Thoracic aorta (tissue), 2 donors: Measurements from ENCODE around the gene AHI1. TPM values are rescaled to one million over a fixed set of nuclear protein-coding genes. Genes with fewer than 3 reads are reported as not detected.

Experiments used
- ATAC-seq: fragments of 150-250 bp; one replicate; pipeline ENCODE4 v1.8.0; 2017; ENCODE audit warnings: low read depth; ENCODE audit not compliant: insufficient number of reproducible peaks, low FRiP score
- DNase-seq: peaks from one replicate; pipeline ENCODE4 v3.0.0-alpha.2; 2020; ENCODE audit warnings: low spot score
- H3K27ac ChIP-seq, 2 donors: fragments of 200-600 bp; sonication (generic); 1 replicate in 1 of 2; 2 replicates in 1 of 2; pipeline ENCODE4 v1.5.1; 2016; ENCODE audit warnings: mild to moderate bottlenecking in 2 of 2, moderate library complexity in 2 of 2
- H3K27me3 ChIP-seq: fragments of 200-600 bp; sonication (generic); replicated peaks from 2 replicates; pipeline ENCODE4 v1.6.0; 2016; ENCODE audit warnings: mild to moderate bottlenecking; ENCODE audit not compliant: insufficient read depth
- H3K36me3 ChIP-seq: fragments of 200-600 bp; sonication (generic); one replicate; pipeline ENCODE4 v1.5.1; 2016
- H3K4me1 ChIP-seq, 2 donors: fragments of 200-600 bp; sonication (generic); 1 replicate in 1 of 2; 2 replicates in 1 of 2; pipeline versions ENCODE4 v1.5.1 to v1.6.0; 2016; ENCODE audit warnings: low read depth in 2 of 2, mild to moderate bottlenecking in 1 of 2; ENCODE audit not compliant: control insufficient read depth in 1 of 2
- H3K4me3 ChIP-seq: fragments of 200-600 bp; sonication (generic); 2 replicates; pipeline ENCODE4 v1.5.1; 2016; ENCODE audit warnings: mild to moderate bottlenecking
- H3K9me3 ChIP-seq: fragments of 200-600 bp; sonication (generic); 2 replicates; pipeline ENCODE4 v1.5.1; 2016
- CTCF ChIP-seq: fragments of 200-600 bp; sonication (generic); IDR thresholded peaks from one replicate; pipeline ENCODE4 v1.5.1; 2019; ENCODE audit warnings: antibody characterized with exemption
- total RNA-seq, 2 donors: library from RNA; depleted of rRNA; stranded (reverse); fragments of >200 nt; gene quantifications; one replicate each; pipeline versions ENCODE4 v1.1.0 to v1.2.3, GENCODE V29; 2016

Gene AHI1
- total RNA-seq, 2 donors from 2014 or later: 21.7 to 65.5 TPM

GRCh38 chr6:135281964-135282363, 215.6 kb downstream of the AHI1 start:
- Histone ChIP-seq H3K27ac (no peak overlapping the region), H3K36me3 (no peaks in the 10 kb centered on the region)
- no peak for DNase-seq

GRCh38 chr6:135281227-135281626, 216.3 kb downstream of the AHI1 start:
- no peaks in the 10 kb centered on the region for H3K27me3 ChIP-seq
- H3K4me1 ChIP-seq: no peaks in the 10 kb centered on the region
- no peaks in the 10 kb centered on the region for H3K9me3 ChIP-seq
- H3K27ac ChIP-seq: no peak overlapping the region
- H3K36me3 ChIP-seq: no peaks in the 10 kb centered on the region
- ATAC-seq: no peak
- no peak for TF ChIP-seq CTCF
- no peak for DNase-seq
- H3K4me3 ChIP-seq: no peak overlapping the region

More at GRCh38 chr6:135281964-135282363, 215.6 kb downstream of the AHI1 start:
- no peak for TF ChIP-seq CTCF
- Histone ChIP-seq H3K27me3 (no peaks in the 10 kb centered on the region), H3K4me3 (no peak overlapping the region), H3K9me3 (no peaks in the 10 kb centered on the region), H3K4me1 (no peaks in the 10 kb centered on the region)
- ATAC-seq: no peak

- Histone ChIP-seq H3K9me3 (no peaks in the 10 kb centered on the region), H3K4me1 (no peaks in the 10 kb centered on the region), H3K36me3 (no peaks in the 10 kb centered on the region), H3K4me3 (no peak overlapping the region), H3K27ac (no peak overlapping the region), H3K27me3 (no peaks in the 10 kb centered on the region)
- ATAC-seq: no peak
- no peak for TF ChIP-seq CTCF
- DNase-seq: no peak
Measured at GRCh38 chr6:135280375-135281136, 217.0 kb downstream of the AHI1 start.

- Histone ChIP-seq H3K9me3 (no peaks in the 10 kb centered on the region), H3K27ac (no peak overlapping the region), H3K27me3 (no peaks in the 10 kb centered on the region), H3K4me3 (no peak overlapping the region), H3K4me1 (no peaks in the 10 kb centered on the region), H3K36me3 (no peaks in the 10 kb centered on the region)
- no peak for TF ChIP-seq CTCF
- DNase-seq (no peak), ATAC-seq (no peak)
Measured at GRCh38 chr6:135277422-135277821, 220.1 kb downstream of the AHI1 start.

GRCh38 chr6:135274561-135275293, 222.8 kb downstream of the AHI1 start:
- DNase-seq (no peak), ATAC-seq (no peak)
- H3K27me3 ChIP-seq: no peaks in the 10 kb centered on the region
- H3K27ac ChIP-seq: no peak overlapping the region
- no peaks in the 10 kb centered on the region for H3K36me3 ChIP-seq
- H3K4me3 ChIP-seq: no peak overlapping the region
- no peaks in the 10 kb centered on the region for H3K4me1 ChIP-seq
- H3K9me3 ChIP-seq: no peaks in the 10 kb centered on the region
- no peak for TF ChIP-seq CTCF
